K562 (cell line): ENCODE data around the gene ARHGAP9. TPM values are rescaled to one million over a fixed set of nuclear protein-coding genes. Genes with fewer than 3 reads are reported as not detected.

Source experiments
- ATAC-seq: fragments of 200-7000 bp; cut with Tn5 transposase; 3 replicates; pipeline ENCODE4 v1.9.1; 2020; ENCODE audit warnings: moderate library complexity
- BruUV-seq: library from RNA; stranded (reverse); fragments of 400-500 nt; replicated peaks from 2 replicates; lab custom pipeline; 2021; lab: Mats Ljungman, UMichigan
- CTCF ChIA-PET: fragments of 300-600 bp; formaldehyde crosslinking; extraction: SDS; loops from one replicate; lab custom pipeline; 2021; ENCODE audit warnings: low intra/inter-chr PET ratio; lab: Yijun Ruan, JAX
- POLR2A ChIA-PET: fragments of 300-600, 350-650 bp; sonication (Branson Sonifier 250); formaldehyde crosslinking; extraction: SDS; loops from one replicate; lab custom pipeline; 2021; ENCODE audit warnings: antibody characterized with exemption, inconsistent platforms; lab: Yijun Ruan, JAX
- DNase-seq, 4 experiments: peaks; one replicate each; pipeline versions ENCODE4 v3.0.0 to v3.0.0-alpha.2; 2011 to 2018; ENCODE audit warnings: low spot score in 3 of 4, mixed read lengths in 3 of 4; ENCODE audit errors: extremely low read depth in 1 of 4
- FAIRE-seq: peaks from 2 replicates; lab custom pipeline; 2011; peaks lifted over from hg19 to GRCh38; lab: Jason Lieb, UNC
- H2AFZ ChIP-seq: 2 replicates; pipeline ENCODE4 v1.6.0; 2011; ENCODE audit warnings: low read depth, low read length, control low read depth, inconsistent platforms
- H3K27ac ChIP-seq: fragments of 200-600 bp; 3 replicates; pipeline ENCODE4 v1.8.0; 2011; ENCODE audit warnings: low read depth, mild to moderate bottlenecking, control low read depth, inconsistent platforms, low read length, moderate library complexity, mixed read lengths; ENCODE audit errors: extremely low read depth
- H3K27me3 ChIP-seq, 2 experiments: fragments of 300-600 bp in 1 of 2; 2 replicates in 1 of 2; 3 replicates in 1 of 2; pipeline versions ENCODE4 v1.6.0 to v1.8.0; 2011; ENCODE audit warnings: inconsistent platforms in 2 of 2, low read length in 2 of 2, mild to moderate bottlenecking in 1 of 2, mixed read lengths in 1 of 2, moderate library complexity in 1 of 2; ENCODE audit not compliant: control insufficient read depth in 2 of 2, insufficient read depth in 2 of 2
- H3K36me3 ChIP-seq: fragments of 300-600 bp; 3 replicates; pipeline ENCODE4 v1.8.0; 2011; ENCODE audit warnings: mild to moderate bottlenecking, low read length, inconsistent platforms; ENCODE audit not compliant: control insufficient read depth, insufficient read depth
- H3K4me1 ChIP-seq, 2 experiments: fragments of 200-600 bp in 1 of 2; replicated peaks in 1 of 2; 2 replicates in 1 of 2; 3 replicates in 1 of 2; pipeline versions ENCODE4 v1.5.1 to v1.8.0; 2011; ENCODE audit warnings: inconsistent platforms in 2 of 2, low read length in 2 of 2, mild to moderate bottlenecking in 1 of 2, mixed read lengths in 1 of 2, moderate library complexity in 1 of 2; ENCODE audit not compliant: control insufficient read depth in 2 of 2, insufficient read depth in 2 of 2
- H3K4me2 ChIP-seq: 2 replicates; pipeline ENCODE4 v1.6.1; 2011; ENCODE audit warnings: low read length, control low read depth, inconsistent platforms, mixed read lengths; ENCODE audit not compliant: insufficient read depth
- H3K4me3 ChIP-seq: fragments of 200-600 bp; sonication (generic), shearing (Covaris generic); 2 replicates; pipeline ENCODE4 v1.5.1; 2016; ENCODE audit warnings: control low read depth, inconsistent platforms
- H3K79me2 ChIP-seq: fragments of 200-600 bp; 3 replicates; pipeline ENCODE4 v1.8.0; 2011; ENCODE audit warnings: low read length, inconsistent platforms; ENCODE audit not compliant: control insufficient read depth, insufficient read depth
- H3K9ac ChIP-seq, 2 experiments: 2 replicates each; pipeline versions ENCODE4 v1.6.0 to v1.6.1; 2011; ENCODE audit warnings: low read depth in 2 of 2, low read length in 2 of 2, control low read depth in 1 of 2, inconsistent platforms in 1 of 2, mild to moderate bottlenecking in 1 of 2, mixed read lengths in 1 of 2; ENCODE audit not compliant: insufficient read depth in 1 of 2
- H3K9me1 ChIP-seq: one replicate; pipeline ENCODE4 v1.6.0; 2011; ENCODE audit warnings: inconsistent platforms, mild to moderate bottlenecking, low read length, moderate library complexity; ENCODE audit not compliant: control insufficient read depth, insufficient read depth
- H3K9me3 ChIP-seq: replicated peaks from 2 replicates; pipeline ENCODE4 v1.5.1; 2011; ENCODE audit warnings: low read depth, low read length, inconsistent platforms; ENCODE audit not compliant: control insufficient read depth, insufficient read depth
- H4K20me1 ChIP-seq: replicated peaks from 2 replicates; pipeline ENCODE4 v1.6.1; 2011; ENCODE audit warnings: low read length, inconsistent platforms, mixed read lengths; ENCODE audit not compliant: control insufficient read depth, insufficient read depth
- CBX1 ChIP-seq: sonication (generic); IDR thresholded peaks from 2 replicates; pipeline ENCODE4 v1.6.1; 2016; ENCODE audit warnings: antibody characterized with exemption, low read depth, mild to moderate bottlenecking
- ELF2 ChIP-seq: fragments of 250-450 bp; sonication (Bioruptor Pico); IDR thresholded peaks from 2 replicates; pipeline ENCODE4 v1.5.0; 2021; ENCODE audit warnings: mild to moderate bottlenecking
- ESRRA ChIP-seq: fragments of 450-650 bp; IDR thresholded peaks from 2 replicates; pipeline ENCODE4 v1.6.1; 2014; ENCODE audit warnings: low read depth, mild to moderate bottlenecking, moderate library complexity, borderline replicate concordance
- GATAD2A ChIP-seq: fragments of 450-650 bp; IDR thresholded peaks from 2 replicates; pipeline ENCODE4 v1.6.1; 2017
- HBP1 ChIP-seq: fragments of 450-650 bp; formaldehyde crosslinking; IDR thresholded peaks from 2 replicates; pipeline ENCODE4 v1.4.0; 2022; ENCODE audit warnings: missing genetic modification characterization
- HNRNPL ChIP-seq: fragments of 200-400 bp; formaldehyde crosslinking; IDR thresholded peaks from 2 replicates; pipeline ENCODE4 v1.6.1; 2017; ENCODE audit warnings: low read depth, mild to moderate bottlenecking, low read length
- NR0B1 ChIP-seq: fragments of 450-650 bp; IDR thresholded peaks from one replicate; pipeline ENCODE4 v1.6.1; 2018; ENCODE audit warnings: mild to moderate bottlenecking, moderate library complexity; ENCODE audit not compliant: partially characterized antibody
- NUFIP1 ChIP-seq: fragments of 450-650 bp; IDR thresholded peaks from 2 replicates; pipeline ENCODE4 v1.6.1; 2018; ENCODE audit not compliant: partially characterized antibody
- RBFOX2 ChIP-seq: fragments of 200-400 bp; formaldehyde crosslinking; IDR thresholded peaks from 2 replicates; pipeline ENCODE4 v1.6.1; 2017; ENCODE audit warnings: low read depth, mild to moderate bottlenecking, low read length, moderate library complexity
- RBM15 ChIP-seq: fragments of 200-400 bp; formaldehyde crosslinking; IDR thresholded peaks from 2 replicates; pipeline ENCODE4 v1.6.1; 2018; ENCODE audit warnings: mild to moderate bottlenecking, low read length, moderate library complexity; ENCODE audit not compliant: insufficient read depth
- SMAD3 ChIP-seq: fragments of 450-650 bp; formaldehyde crosslinking; conservative IDR thresholded peaks from 2 replicates; pipeline ENCODE4 v1.4.0; 2020; ENCODE audit warnings: mild to moderate bottlenecking
- STAG1 ChIP-seq: sonication (generic); formaldehyde crosslinking; IDR thresholded peaks from 2 replicates; pipeline ENCODE4 v1.5.0; 2020; ENCODE audit warnings: missing genetic modification reagents, borderline replicate concordance
- TBP ChIP-seq: optimal IDR thresholded peaks from 2 replicates; pipeline ENCODE3; 2011; ENCODE audit warnings: low read depth, low read length, improper control_type of control experiment
- TEAD1 ChIP-seq, 2 experiments: fragments of 450-650 bp in 1 of 2; sonication (generic) in 1 of 2; formaldehyde crosslinking; IDR thresholded peaks; 2 replicates each; pipeline versions ENCODE4 v1.4.0 to v1.8.0; 2020 to 2022; ENCODE audit warnings: mild to moderate bottlenecking in 2 of 2, missing genetic modification reagents in 1 of 2
- TEAD4 ChIP-seq, 2 experiments: sonication (generic) in 1 of 2; formaldehyde crosslinking in 1 of 2; IDR thresholded peaks; 2 replicates each; pipeline versions ENCODE4 v1.6.1 to v1.8.0; 2012 to 2022; ENCODE audit warnings: borderline replicate concordance in 1 of 2, inconsistent platforms in 1 of 2, low read length in 1 of 2, mild to moderate bottlenecking in 1 of 2, missing genetic modification reagents in 1 of 2
- ZNF274 ChIP-seq: IDR thresholded peaks from 2 replicates; pipeline ENCODE4 v1.6.1; 2011; ENCODE audit warnings: low read depth, mild to moderate bottlenecking, low read length, moderate library complexity, borderline replicate concordance
- WGBS: fragments of 100-300 bp; shearing (Covaris generic); methylation state at CpG from one replicate; pipeline ENCODE4 v1.1.6; 2016; ENCODE audit warnings: low coverage, mixed read lengths; ENCODE audit not compliant: insufficient coverage; ENCODE audit errors: missing lambda C conversion rate; 5-methylcytosine and 5-hydroxymethylcytosine counted together
- in situ Hi-C: fragments of 300-500 bp; cut with MboI; formaldehyde crosslinking; loops from 4 replicates; pipeline ENCODE4 v1.15.0; 2018; ENCODE audit warnings: inconsistent platforms, mixed read lengths
- intact Hi-C: fragments of 100-400 bp; cut with micrococcal nuclease; formaldehyde crosslinking; loops from 2 replicates; pipeline ENCODE4 v1.14.2; 2022
- polyA plus RNA-seq, 8 experiments: library from polyadenylated mRNA; depleted of rRNA in 4 of 8; stranded (reverse) in 5 of 8; unstranded in 3 of 8; fragments of >200 nt; fragmentation: Nextera tagmentation in 2 of 8; fragmentation: Illumina TruSeq in 1 of 8; extraction: Ambion mirVana in 2 of 8; extraction: Trizol in 1 of 8; gene quantifications; 2 replicates each; pipeline versions ENCODE4 v1.2.1 to v1.2.3, GENCODE V29; 2011 to 2014; ENCODE audit warnings: inconsistent platforms in 1 of 8, missing spikeins in 1 of 8
- total RNA-seq, 7 experiments: library from RNA; depleted of rRNA in 6 of 7; stranded (reverse); fragments of >200 nt in 6 of 7; fragmentation: Illumina TruSeq in 2 of 7; extraction: Trizol in 2 of 7; gene quantifications; 2 replicates each; pipeline versions ENCODE4 v1.2.1 to v1.2.3, GENCODE V29; 2011 to 2021; ENCODE audit warnings: low replicate concordance in 1 of 7
- TF ChIP-seq, protein P1 (sequence below): sonication (generic); formaldehyde crosslinking; IDR thresholded peaks from 2 replicates; pipeline ENCODE4 v1.8.1; 2023; ENCODE audit warnings: mild to moderate bottlenecking, missing genetic modification reagents

ARHGAP9 gene
- total and polyA plus RNA-seq, 9 of the 15 experiments (the other 6 are each of a cell fraction or from before 2014, with no cell fraction given) = 1.5 to 10.2 (median 5.1) TPM

DNA sequence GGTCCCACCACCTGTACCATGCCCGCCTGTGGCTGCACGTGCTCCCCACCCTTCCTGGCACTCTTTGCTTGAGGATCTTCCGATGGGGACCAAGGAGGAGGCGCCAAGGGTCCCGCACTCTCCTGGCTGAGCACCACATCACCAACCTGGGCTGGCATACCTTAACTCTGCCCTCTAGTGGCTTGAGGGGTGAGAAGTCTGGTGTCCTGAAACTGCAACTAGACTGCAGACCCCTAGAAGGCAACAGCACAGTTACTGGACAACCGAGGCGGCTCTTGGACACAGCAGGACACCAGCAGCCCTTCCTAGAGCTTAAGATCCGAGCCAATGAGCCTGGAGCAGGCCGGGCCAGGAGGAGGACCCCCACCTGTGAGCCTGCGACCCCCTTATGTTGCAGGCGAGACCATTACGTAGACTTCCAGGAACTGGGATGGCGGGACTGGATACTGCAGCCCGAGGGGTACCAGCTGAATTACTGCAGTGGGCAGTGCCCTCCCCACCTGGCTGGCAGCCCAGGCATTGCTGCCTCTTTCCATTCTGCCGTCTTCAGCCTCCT lies 23.4 kb downstream of the ARHGAP9 start:
- 28% methylated on average over 13 of the region's 15 CpGs for WGBS
- H2AFZ ChIP-seq = peak overlapping the region; percentile 92
- ATAC-seq = peak; percentile 39
- peak; percentile 77 for FAIRE-seq
- H3K9ac ChIP-seq = peak overlapping the region; percentile 78 to 87
- intact Hi-C loops = loop anchor here (5.0 kb wide), 1 partner anchor 236 kb away; the partner anchor contains the start of gene OS9
- peak overlapping the region; percentile 91 for H3K4me2 ChIP-seq
- H4K20me1 ChIP-seq = no peaks in the 10 kb centered on the region
- no TSS peak for BruUV-seq
- H3K4me3 ChIP-seq = peak overlapping the region; percentile 62; the same call in 1 of the 2 replicates
- ChIA-PET CTCF (interaction anchor here (0.6 to 0.9 kb wide), 2 partner anchors 58 to 242 kb away, joined by 4 to 5 read pairs; no protein-coding TSS in a partner anchor), POLR2A (interaction anchor here (0.5 to 2.4 kb wide), 15 partner anchors 10 to 214 kb away, joined by 3 to 9 read pairs (median 5); no protein-coding TSS in a partner anchor)
- no peaks in the 10 kb centered on the region for H3K9me3 ChIP-seq
- H3K9me1 ChIP-seq = no peaks in the 10 kb centered on the region
- peak overlapping the region; percentile 74; the same call in 2 of the 3 replicates for H3K27ac ChIP-seq
- H3K4me1 ChIP-seq = peaks cover 53 to 56% of the 10 kb centered on the region in 2 experiments
- H3K27me3 ChIP-seq = no peaks in the 10 kb centered on the region
- in situ Hi-C loops = no loop called here
- DNase-seq = peak in 3 of 4 experiments; percentile 37 to 75 (median 47)
- H3K36me3 ChIP-seq = no peaks in the 10 kb centered on the region
- H3K79me2 ChIP-seq = peaks cover 20% of the 10 kb centered on the region; the same call in 2 of the 3 replicates
- peak; percentile 76 for TF ChIP-seq RBFOX2
- 0 out of 2 replicates have a peak, but pooled peaks have one; percentile 19 for TF ChIP-seq GATAD2A
- no peak for TF ChIP-seq RBM15
- no peak for TF ChIP-seq NR0B1
- peak in 1 of 2 experiments; percentile 30; a peak in 1 of 4 replicates for TF ChIP-seq TEAD1 (CRISPR knock-in tag; IDR thresholded peaks at IDR 0.05)
- TF ChIP-seq HNRNPL = no peak; the same call in 1 of the 2 replicates
- TF ChIP-seq ZNF274 = no peak
- no peak for TF ChIP-seq ELF2 (CRISPR knock-in tag)
- no peak for TF ChIP-seq STAG1 (CRISPR knock-in tag)
- 0 out of 2 replicates have a peak, but pooled peaks have one; percentile 11 for TF ChIP-seq CBX1
- no peak for TF ChIP-seq ESRRA
- TF ChIP-seq SMAD3 (CRISPR knock-in tag) = no peak
- TF ChIP-seq HBP1 (CRISPR knock-in tag) = no peak
- no peak for TF ChIP-seq NUFIP1
- peak; percentile 52; the same call in 1 of the 2 replicates for TF ChIP-seq TEAD4 (IDR thresholded peaks at IDR 0.05; ENCODE audit: low read length)
- no peak for TF ChIP-seq TEAD4 (CRISPR knock-in tag; IDR thresholded peaks at IDR 0.05; ENCODE audit: borderline replicate concordance)
- no peak for TF ChIP-seq TBP
- TF ChIP-seq, protein P1, sequence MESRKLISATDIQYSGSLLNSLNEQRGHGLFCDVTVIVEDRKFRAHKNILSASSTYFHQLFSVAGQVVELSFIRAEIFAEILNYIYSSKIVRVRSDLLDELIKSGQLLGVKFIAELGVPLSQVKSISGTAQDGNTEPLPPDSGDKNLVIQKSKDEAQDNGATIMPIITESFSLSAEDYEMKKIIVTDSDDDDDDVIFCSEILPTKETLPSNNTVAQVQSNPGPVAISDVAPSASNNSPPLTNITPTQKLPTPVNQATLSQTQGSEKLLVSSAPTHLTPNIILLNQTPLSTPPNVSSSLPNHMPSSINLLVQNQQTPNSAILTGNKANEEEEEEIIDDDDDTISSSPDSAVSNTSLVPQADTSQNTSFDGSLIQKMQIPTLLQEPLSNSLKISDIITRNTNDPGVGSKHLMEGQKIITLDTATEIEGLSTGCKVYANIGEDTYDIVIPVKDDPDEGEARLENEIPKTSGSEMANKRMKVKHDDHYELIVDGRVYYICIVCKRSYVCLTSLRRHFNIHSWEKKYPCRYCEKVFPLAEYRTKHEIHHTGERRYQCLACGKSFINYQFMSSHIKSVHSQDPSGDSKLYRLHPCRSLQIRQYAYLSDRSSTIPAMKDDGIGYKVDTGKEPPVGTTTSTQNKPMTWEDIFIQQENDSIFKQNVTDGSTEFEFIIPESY (CRISPR knock-in tag) = no peak
